ENCODE results near the gene OR3A3. TPM values are rescaled to one million over a fixed set of nuclear protein-coding genes. Genes with fewer than 3 reads are reported as not detected.
"Not testable (repeated sequence)": the region's sequence is repeated elsewhere in the genome, so short reads cannot be mapped to it uniquely, and the experiment has no call there.

OR3A3 gene
- total RNA-seq, 2 experiments from 2014 or later = not detected

- H3K36me3 Mint-ChIP-seq = no peaks in the 10 kb centered on the region
- no peak for DNase-seq
- H3K27me3 Mint-ChIP-seq = peaks cover 11% of the 10 kb centered on the region
- H3K4me3 Mint-ChIP-seq = no peak overlapping the region
- H3K9me3 Mint-ChIP-seq = no peaks in the 10 kb centered on the region
- H3K4me1 Mint-ChIP-seq = no peaks in the 10 kb centered on the region
- no peak overlapping the region for H3K27ac Mint-ChIP-seq
Measured at GRCh38 chr17:3438368-3438767, 27.2 kb downstream of the OR3A3 start.

- no peak for DNase-seq
- no peaks in the 10 kb centered on the region for H3K36me3 Mint-ChIP-seq
- H3K9me3 Mint-ChIP-seq = no peaks in the 10 kb centered on the region
- H3K27me3 Mint-ChIP-seq = peaks cover 4% of the 10 kb centered on the region
- H3K4me1 Mint-ChIP-seq = no peaks in the 10 kb centered on the region
- H3K27ac Mint-ChIP-seq = no peak overlapping the region
- H3K4me3 Mint-ChIP-seq = no peak overlapping the region
Measured at GRCh38 chr17:3440451-3440850, 29.3 kb downstream of the OR3A3 start.

- H3K27ac Mint-ChIP-seq = no peak overlapping the region
- H3K36me3 Mint-ChIP-seq = no peaks in the 10 kb centered on the region
- no peaks in the 10 kb centered on the region for H3K9me3 Mint-ChIP-seq
- DNase-seq = no peak
- no peak overlapping the region for H3K4me3 Mint-ChIP-seq
- peaks cover 14% of the 10 kb centered on the region for H3K27me3 Mint-ChIP-seq
- no peaks in the 10 kb centered on the region for H3K4me1 Mint-ChIP-seq
Measured at GRCh38 chr17:3447625-3448024, 36.5 kb downstream of the OR3A3 start.

GRCh38 chr17:3448059-3448665 is 37.0 kb downstream of the OR3A3 start:
- H3K36me3 Mint-ChIP-seq = no peaks in the 10 kb centered on the region
- DNase-seq = no peak
- peaks cover 14% of the 10 kb centered on the region for H3K27me3 Mint-ChIP-seq
- no peak overlapping the region for H3K4me3 Mint-ChIP-seq
- no peak overlapping the region for H3K27ac Mint-ChIP-seq
- H3K9me3 Mint-ChIP-seq = no peaks in the 10 kb centered on the region
- H3K4me1 Mint-ChIP-seq = no peaks in the 10 kb centered on the region

- not testable (repeated sequence) for H3K4me3 Mint-ChIP-seq, H3K27me3 Mint-ChIP-seq, H3K27ac Mint-ChIP-seq, H3K9me3 Mint-ChIP-seq, H3K36me3 Mint-ChIP-seq, H3K4me1 Mint-ChIP-seq, DNase-seq
Measured at GRCh38 chr17:3466355-3466754, 55.2 kb downstream of the OR3A3 start.

GRCh38 chr17:3469529-3469928 is 58.4 kb downstream of the OR3A3 start:
- Mint-ChIP-seq H3K4me1 (no peaks in the 10 kb centered on the region), H3K4me3 (no peak overlapping the region), H3K27me3 (no peaks in the 10 kb centered on the region), H3K36me3 (no peaks in the 10 kb centered on the region), H3K27ac (no peak overlapping the region), H3K9me3 (no peaks in the 10 kb centered on the region)
- no peak for DNase-seq

GRCh38 chr17:3471599-3471998 is 60.4 kb downstream of the OR3A3 start, which contains the start of gene SPATA22:
Gene SPATA22 (minus strand): TSS chr17:3471819. CDS start chr17:3469325, 2,494 bp downstream.
- Mint-ChIP-seq H3K4me1 (peaks cover 3% of the 10 kb centered on the region), H3K27me3 (no peaks in the 10 kb centered on the region), H3K36me3 (no peaks in the 10 kb centered on the region), H3K27ac (no peak within 1 kb of the TSS), H3K9me3 (no peaks in the 10 kb centered on the region), H3K4me3 (no peak within 1 kb of the TSS)
- DNase-seq = no peak

- Mint-ChIP-seq H3K27ac (no peak overlapping the region), H3K4me3 (no peak overlapping the region), H3K27me3 (no peaks in the 10 kb centered on the region), H3K9me3 (no peaks in the 10 kb centered on the region), H3K4me1 (peaks cover 3% of the 10 kb centered on the region), H3K36me3 (no peaks in the 10 kb centered on the region)
- no peak for DNase-seq
Measured at GRCh38 chr17:3472137-3472536, 61.0 kb downstream of the OR3A3 start.

Other genes with a start within 250 kb of the OR3A3 start
- not detected for gene OR1A2, start 213.9 kb upstream of the OR3A3 start, total RNA-seq
- gene OR1A1, start 203.7 kb upstream of the OR3A3 start, total RNA-seq = not detected
- under 1 TPM; 0.74 to 0.99 TPM for gene OR3A1, start 113.0 kb upstream of the OR3A3 start, total RNA-seq
- gene OR3A2, start 25.1 kb upstream of the OR3A3 start, total RNA-seq = 1 to 10 TPM; 7.2 to 8.3 TPM
- gene OR1E1, start 13.0 kb upstream of the OR3A3 start, total RNA-seq = not detected
- not detected for gene OR1E2, start 22.5 kb downstream of the OR3A3 start, total RNA-seq
- under 1 TPM in 1 of 2 experiments, not detected in 1; 0.16 TPM for gene SPATA22, start 60.4 kb downstream of the OR3A3 start, total RNA-seq
- not detected for gene ASPA, start 64.6 kb downstream of the OR3A3 start, total RNA-seq
- gene TRPV3, start 146.4 kb downstream of the OR3A3 start, total RNA-seq = under 1 TPM; 0.47 to 0.64 TPM
- 1 to 10 TPM; 1.4 TPM for gene TRPV1, start 198.0 kb downstream of the OR3A3 start, total RNA-seq
- gene SHPK, start 224.9 kb downstream of the OR3A3 start, total RNA-seq = 10 to 100 TPM; 11.9 to 12.3 TPM
- gene CTNS, start 225.4 kb downstream of the OR3A3 start, total RNA-seq = 10 to 100 TPM; 10.6 to 11.0 TPM